MV-4-11 (cell line): ENCODE results near the gene CST9L.
"Not testable (repeated sequence)": the region's sequence is repeated elsewhere in the genome, so short reads cannot be mapped to it uniquely, and the experiment has no call there.

ENCODE experiments used
- DNase-seq: peaks from one replicate; lab custom pipeline; 2025; lab: John Stamatoyannopoulos, UW

Gene CST9L

GRCh38 chr20:23586735-23587525, 18.6 kb upstream of the CST9L start:
- no peak for DNase-seq

GRCh38 chr20:23585808-23586734, 17.8 kb upstream of the CST9L start:
- no peak for DNase-seq

- no peak for DNase-seq
Measured at GRCh38 chr20:23585449-23585807, 17.1 kb upstream of the CST9L start.

GRCh38 chr20:23584434-23585199, 16.3 kb upstream of the CST9L start:
- no peak for DNase-seq

- DNase-seq: no peak
Measured at GRCh38 chr20:23583526-23583925, 15.2 kb upstream of the CST9L start.

- no peak for DNase-seq
Measured at GRCh38 chr20:23582293-23582692, 14.0 kb upstream of the CST9L start.

GRCh38 chr20:23581833-23582232, 13.5 kb upstream of the CST9L start:
- not testable (repeated sequence) for DNase-seq

- no peak for DNase-seq
Measured at GRCh38 chr20:23574977-23575376, 6.7 kb upstream of the CST9L start.

GRCh38 chr20:23570178-23570760, 2.0 kb upstream of the CST9L start:
- DNase-seq: no peak

GRCh38 chr20:23569570-23569969, 1.3 kb upstream of the CST9L start:
- DNase-seq: no peak

GRCh38 chr20:23568971-23569330, 667 bp upstream of the CST9L start:
- no peak for DNase-seq

GRCh38 chr20:23566199-23566932, 1.9 kb downstream of the CST9L start:
- no peak for DNase-seq

GRCh38 chr20:23565503-23566045, 2.7 kb downstream of the CST9L start:
- DNase-seq: no peak

- DNase-seq: no peak
Measured at GRCh38 chr20:23564927-23565326, 3.4 kb downstream of the CST9L start.

GRCh38 chr20:23562721-23563342, 5.5 kb downstream of the CST9L start:
- no peak for DNase-seq

- no peak for DNase-seq
Measured at GRCh38 chr20:23554401-23554800, 13.9 kb downstream of the CST9L start.

GRCh38 chr20:23551786-23552185, 16.5 kb downstream of the CST9L start:
- DNase-seq: no peak

GRCh38 chr20:23551383-23551782, 16.9 kb downstream of the CST9L start:
- no peak for DNase-seq

- no peak for DNase-seq
Measured at GRCh38 chr20:23550227-23550626, 18.1 kb downstream of the CST9L start.

- DNase-seq: no peak
Measured at GRCh38 chr20:23548408-23548807, 19.9 kb downstream of the CST9L start.

GRCh38 chr20:23547613-23548012, 20.7 kb downstream of the CST9L start:
- DNase-seq: no peak
